D721Med (cell line): ENCODE measurements around the gene APOL2.

Experiments used
- DNase-seq: peaks from one replicate; pipeline ENCODE4 v3.0.0; 2011; ENCODE audit warnings: low spot score; ENCODE audit not compliant: insufficient read length
- FAIRE-seq: peaks from 2 replicates; lab custom pipeline; 2011; peaks lifted over from hg19 to GRCh38; lab: Jason Lieb, UNC
- CTCF ChIP-seq: IDR thresholded peaks from 2 replicates; pipeline ENCODE4 v1.5.1; 2012; ENCODE audit warnings: mild to moderate bottlenecking, control low read depth; ENCODE audit not compliant: insufficient read depth; ENCODE audit errors: missing control alignments

The APOL2 gene

DNA sequence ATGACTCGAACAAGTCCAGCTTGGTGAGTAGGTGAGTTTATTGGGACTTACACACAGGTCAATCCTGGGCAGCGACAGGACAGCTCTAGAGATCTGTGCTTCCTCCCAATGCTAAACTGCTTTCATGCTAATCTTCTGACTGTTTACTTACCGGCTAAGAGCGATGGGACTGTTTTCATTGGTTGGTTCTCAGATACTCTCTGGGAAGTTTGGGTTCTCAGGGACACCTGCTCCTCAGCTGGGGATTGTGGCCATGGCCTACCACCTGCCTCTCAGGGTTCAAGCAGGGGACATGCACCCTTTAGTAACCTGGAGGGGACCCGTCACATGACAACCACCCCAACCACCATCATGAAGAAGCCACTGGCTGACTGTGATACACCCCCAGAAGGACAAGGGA is 13.1 kb downstream of the APOL2 start:
- DNase-seq: no peak
- TF ChIP-seq CTCF: no peak
- FAIRE-seq: no peak

DNA sequence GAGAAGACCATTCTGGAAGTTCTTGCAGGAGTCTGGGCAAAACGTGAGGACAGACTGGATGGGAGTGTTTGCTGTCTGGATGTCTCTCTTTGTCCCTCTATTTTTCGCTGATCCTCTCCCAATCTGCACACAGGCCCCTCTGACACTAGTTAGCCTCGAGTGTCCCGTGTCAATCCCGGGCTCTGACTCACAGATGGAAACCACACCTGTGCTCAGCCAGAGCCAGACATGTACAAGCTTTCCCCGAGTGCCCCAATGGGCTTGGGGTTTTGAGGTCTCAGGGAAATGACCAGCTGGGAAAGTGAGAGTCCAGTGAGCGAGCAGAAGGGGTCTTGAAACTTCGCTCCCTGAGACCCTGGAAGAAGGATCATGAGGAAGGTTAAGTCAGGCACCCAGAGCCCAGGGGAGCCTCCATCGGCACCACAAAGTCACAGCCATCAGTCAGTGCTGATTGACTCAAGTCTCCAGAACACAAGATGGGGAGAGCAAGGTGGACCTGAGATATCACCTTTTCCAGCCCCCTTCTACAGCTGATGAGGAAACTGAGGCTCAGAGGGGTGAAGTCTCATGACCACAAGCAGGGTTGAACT is 13.9 kb downstream of the APOL2 start:
- TF ChIP-seq CTCF: no peak
- FAIRE-seq (no peak), DNase-seq (no peak)

DNA sequence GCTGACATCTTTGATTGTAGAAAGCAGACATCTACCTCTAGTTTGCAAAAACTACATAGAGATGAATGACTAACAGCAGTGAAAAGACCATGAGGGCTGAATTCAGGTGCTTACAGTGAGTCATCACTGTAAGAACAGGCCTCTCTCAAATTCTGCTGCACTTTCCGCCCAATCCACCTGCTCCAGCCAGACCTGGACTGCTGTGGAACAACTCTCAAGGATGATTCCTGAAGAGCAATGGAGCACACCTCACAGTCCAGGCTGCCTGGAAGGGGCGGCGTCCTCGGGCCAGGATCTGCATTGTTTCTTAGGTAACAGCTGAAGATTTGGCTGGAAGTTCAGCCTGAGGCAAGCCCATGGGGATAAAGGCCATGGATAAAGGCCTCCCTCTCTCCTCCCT is 15.1 kb downstream of the APOL2 start:
- no peak for TF ChIP-seq CTCF
- no peak for FAIRE-seq

DNA sequence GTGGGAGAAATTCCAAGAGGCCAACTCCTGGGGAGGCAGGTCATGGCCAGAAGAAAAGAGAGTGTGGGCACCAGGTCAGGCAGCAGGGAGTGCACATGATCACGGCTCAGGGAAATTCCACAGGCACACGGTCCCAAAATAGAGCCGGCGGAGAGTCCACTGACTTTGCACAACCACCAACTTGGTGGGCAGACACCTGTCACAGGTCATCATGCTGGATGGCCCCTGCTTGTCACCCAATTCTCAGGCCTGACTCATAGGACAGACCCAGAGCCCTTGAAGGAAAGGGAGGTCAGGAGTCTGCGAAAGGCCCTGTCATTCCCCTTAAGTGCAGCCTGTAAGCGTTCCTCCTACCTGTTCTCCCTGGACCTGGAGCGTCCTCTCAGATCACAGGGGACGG is 15.8 kb downstream of the APOL2 start:
- FAIRE-seq: no peak
- no peak for DNase-seq
- no peak for TF ChIP-seq CTCF

More for the DNA sequence above, 15.1 kb downstream of the APOL2 start:
- DNase-seq: no peak

GRCh38 chr22:36222887-36223450 is 16.4 kb downstream of the APOL2 start:
- FAIRE-seq: no peak
- no peak for DNase-seq
- no peak for TF ChIP-seq CTCF

DNA sequence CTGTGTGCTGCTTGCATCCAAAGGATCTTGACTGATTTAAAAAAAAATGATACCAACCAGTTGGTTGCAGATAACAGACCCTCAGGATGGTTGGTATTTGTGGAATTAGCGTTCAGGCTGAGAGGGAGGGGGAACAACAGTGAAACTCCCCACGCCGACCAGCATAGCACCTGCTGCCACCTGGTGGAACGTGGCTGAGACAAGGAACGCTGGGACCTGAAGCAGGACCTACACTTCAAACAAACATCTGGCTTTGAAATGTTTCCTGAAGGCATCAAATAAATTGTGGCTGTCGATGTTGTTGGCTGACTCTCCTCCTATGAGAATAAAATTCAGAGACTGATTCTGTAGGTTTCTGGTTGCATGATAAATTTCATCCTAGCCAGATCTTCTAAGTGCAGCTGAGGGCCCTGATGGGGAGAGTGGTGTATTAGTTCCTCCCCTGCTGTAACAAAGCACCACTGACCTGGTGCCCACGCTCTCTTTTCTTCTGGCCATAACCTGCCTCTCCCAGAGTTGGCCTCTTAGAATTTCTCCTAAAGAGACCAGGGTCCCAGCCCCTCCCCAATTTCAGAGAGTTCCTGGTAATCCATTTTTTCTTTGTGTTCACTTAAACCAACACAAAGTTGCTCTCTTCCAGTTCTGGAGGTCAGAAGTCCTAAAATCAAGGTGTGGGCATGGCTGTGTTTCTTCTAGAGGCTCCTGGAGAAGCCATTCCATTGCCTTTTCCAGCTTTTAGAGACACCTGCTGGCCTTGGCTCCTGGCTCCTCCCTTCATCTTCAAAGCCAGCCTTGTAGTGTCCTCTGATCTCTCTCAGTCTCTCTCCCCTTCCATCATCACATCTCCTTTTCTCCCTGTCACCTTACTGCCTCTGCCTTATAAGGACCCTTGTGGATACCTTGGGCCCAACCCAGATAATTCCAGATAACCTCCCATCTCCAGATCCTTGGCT is 17.3 kb downstream of the APOL2 start:
- FAIRE-seq: no peak
- peak; percentile 44 for TF ChIP-seq CTCF
- DNase-seq: no peak
